K562 (cell line): ENCODE measurements around the gene GET4. TPM values are rescaled to one million over a fixed set of nuclear protein-coding genes. Genes with fewer than 3 reads are reported as not detected.

Experiments used
- ATAC-seq: fragments of 200-7000 bp; cut with Tn5 transposase; 3 replicates; pipeline ENCODE4 v1.9.1; 2020; ENCODE audit warnings: moderate library complexity
- BruUV-seq: library from RNA; stranded (reverse); fragments of 400-500 nt; replicated peaks from 2 replicates; lab custom pipeline; 2021; lab: Mats Ljungman, UMichigan
- CTCF ChIA-PET: fragments of 300-600 bp; formaldehyde crosslinking; extraction: SDS; loops from one replicate; lab custom pipeline; 2021; ENCODE audit warnings: low intra/inter-chr PET ratio; lab: Yijun Ruan, JAX
- POLR2A ChIA-PET: fragments of 300-600, 350-650 bp; sonication (Branson Sonifier 250); formaldehyde crosslinking; extraction: SDS; loops from one replicate; lab custom pipeline; 2021; ENCODE audit warnings: antibody characterized with exemption, inconsistent platforms; lab: Yijun Ruan, JAX
- DNase-seq, 4 experiments: peaks; one replicate each; pipeline versions ENCODE4 v3.0.0 to v3.0.0-alpha.2; 2011 to 2018; ENCODE audit warnings: low spot score in 3 of 4, mixed read lengths in 3 of 4; ENCODE audit errors: extremely low read depth in 1 of 4
- FAIRE-seq: peaks from 2 replicates; lab custom pipeline; 2011; peaks lifted over from hg19 to GRCh38; lab: Jason Lieb, UNC
- H2AFZ ChIP-seq: 2 replicates; pipeline ENCODE4 v1.6.0; 2011; ENCODE audit warnings: low read depth, low read length, control low read depth, inconsistent platforms
- H3K27ac ChIP-seq: fragments of 200-600 bp; 3 replicates; pipeline ENCODE4 v1.8.0; 2011; ENCODE audit warnings: low read depth, mild to moderate bottlenecking, control low read depth, inconsistent platforms, low read length, moderate library complexity, mixed read lengths; ENCODE audit errors: extremely low read depth
- H3K27me3 ChIP-seq, 2 experiments: fragments of 300-600 bp in 1 of 2; 2 replicates in 1 of 2; 3 replicates in 1 of 2; pipeline versions ENCODE4 v1.6.0 to v1.8.0; 2011; ENCODE audit warnings: inconsistent platforms in 2 of 2, low read length in 2 of 2, mild to moderate bottlenecking in 1 of 2, mixed read lengths in 1 of 2, moderate library complexity in 1 of 2; ENCODE audit not compliant: control insufficient read depth in 2 of 2, insufficient read depth in 2 of 2
- H3K36me3 ChIP-seq: fragments of 300-600 bp; 3 replicates; pipeline ENCODE4 v1.8.0; 2011; ENCODE audit warnings: mild to moderate bottlenecking, low read length, inconsistent platforms; ENCODE audit not compliant: control insufficient read depth, insufficient read depth
- H3K4me1 ChIP-seq, 2 experiments: fragments of 200-600 bp in 1 of 2; replicated peaks in 1 of 2; 2 replicates in 1 of 2; 3 replicates in 1 of 2; pipeline versions ENCODE4 v1.5.1 to v1.8.0; 2011; ENCODE audit warnings: inconsistent platforms in 2 of 2, low read length in 2 of 2, mild to moderate bottlenecking in 1 of 2, mixed read lengths in 1 of 2, moderate library complexity in 1 of 2; ENCODE audit not compliant: control insufficient read depth in 2 of 2, insufficient read depth in 2 of 2
- H3K4me2 ChIP-seq: 2 replicates; pipeline ENCODE4 v1.6.1; 2011; ENCODE audit warnings: low read length, control low read depth, inconsistent platforms, mixed read lengths; ENCODE audit not compliant: insufficient read depth
- H3K4me3 ChIP-seq: fragments of 200-600 bp; sonication (generic), shearing (Covaris generic); 2 replicates; pipeline ENCODE4 v1.5.1; 2016; ENCODE audit warnings: control low read depth, inconsistent platforms
- H3K79me2 ChIP-seq: fragments of 200-600 bp; 3 replicates; pipeline ENCODE4 v1.8.0; 2011; ENCODE audit warnings: low read length, inconsistent platforms; ENCODE audit not compliant: control insufficient read depth, insufficient read depth
- H3K9ac ChIP-seq, 2 experiments: 2 replicates each; pipeline versions ENCODE4 v1.6.0 to v1.6.1; 2011; ENCODE audit warnings: low read depth in 2 of 2, low read length in 2 of 2, control low read depth in 1 of 2, inconsistent platforms in 1 of 2, mild to moderate bottlenecking in 1 of 2, mixed read lengths in 1 of 2; ENCODE audit not compliant: insufficient read depth in 1 of 2
- H3K9me1 ChIP-seq: one replicate; pipeline ENCODE4 v1.6.0; 2011; ENCODE audit warnings: inconsistent platforms, mild to moderate bottlenecking, low read length, moderate library complexity; ENCODE audit not compliant: control insufficient read depth, insufficient read depth
- H3K9me3 ChIP-seq: replicated peaks from 2 replicates; pipeline ENCODE4 v1.5.1; 2011; ENCODE audit warnings: low read depth, low read length, inconsistent platforms; ENCODE audit not compliant: control insufficient read depth, insufficient read depth
- H4K20me1 ChIP-seq: replicated peaks from 2 replicates; pipeline ENCODE4 v1.6.1; 2011; ENCODE audit warnings: low read length, inconsistent platforms, mixed read lengths; ENCODE audit not compliant: control insufficient read depth, insufficient read depth
- ARID3A ChIP-seq: IDR thresholded peaks from 2 replicates; pipeline ENCODE4 v1.6.1; 2012; ENCODE audit warnings: low read depth, low read length, improper control_type of control experiment, borderline replicate concordance
- CEBPB ChIP-seq: fragments of 450-650 bp; IDR thresholded peaks from 2 replicates; pipeline ENCODE4 v1.6.1; 2016; ENCODE audit warnings: missing genetic modification characterization, missing compliant biosample characterization
- CHCHD3 ChIP-seq: fragments of 250-450 bp; sonication (Bioruptor Pico); IDR thresholded peaks from 2 replicates; pipeline ENCODE4 v2.1.2; 2022; ENCODE audit warnings: mild to moderate bottlenecking
- CLOCK ChIP-seq: fragments of 250-450 bp; sonication (Bioruptor Pico); IDR thresholded peaks from 2 replicates; pipeline ENCODE4 v1.4.0; 2020; ENCODE audit warnings: mild to moderate bottlenecking, moderate library complexity, borderline replicate concordance
- ELF4 ChIP-seq: fragments of 450-650 bp; formaldehyde crosslinking; IDR thresholded peaks from 2 replicates; pipeline ENCODE4 v1.4.0; 2022; ENCODE audit warnings: missing genetic modification characterization
- HIVEP1 ChIP-seq: fragments of 250-450 bp; sonication (Bioruptor Pico); IDR thresholded peaks from 2 replicates; pipeline ENCODE4 v1.4.0; 2020; ENCODE audit warnings: mild to moderate bottlenecking
- JUND ChIP-seq, 2 experiments: IDR thresholded peaks; 2 replicates in 1 of 2; 3 replicates in 1 of 2; pipeline ENCODE4 v1.6.1; 2011; ENCODE audit warnings: borderline replicate concordance in 2 of 2, low read depth in 2 of 2, low read length in 2 of 2, improper control_type of control experiment in 1 of 2, missing biosample characterization in 1 of 2, missing genetic modification characterization in 1 of 2, missing genetic modification reagents in 1 of 2
- NFE2 ChIP-seq: IDR thresholded peaks from 2 replicates; pipeline ENCODE4 v1.6.1; 2014; ENCODE audit warnings: antibody characterized with exemption, low read depth
- RBBP5 ChIP-seq: fragments of 200-600 bp; sonication (generic); IDR thresholded peaks from 2 replicates; pipeline ENCODE4 v1.6.1; 2012; ENCODE audit warnings: borderline replicate concordance, mild to moderate bottlenecking, low read length, control low read depth, inconsistent platforms; ENCODE audit not compliant: insufficient read depth, poor library complexity, severe bottlenecking
- SNRNP70 ChIP-seq: fragments of 200-400 bp; formaldehyde crosslinking; optimal IDR thresholded peaks from 2 replicates; pipeline ENCODE3; 2017; ENCODE audit warnings: low read depth, low read length
- TGIF2 ChIP-seq: sonication (generic); formaldehyde crosslinking; IDR thresholded peaks from 2 replicates; pipeline ENCODE4 v1.8.1; 2022; ENCODE audit warnings: mild to moderate bottlenecking, missing genetic modification reagents, moderate library complexity
- THRB ChIP-seq: fragments of 450-650 bp; formaldehyde crosslinking; conservative IDR thresholded peaks from 2 replicates; pipeline ENCODE4 v1.4.0; 2022; ENCODE audit warnings: mild to moderate bottlenecking, missing genetic modification characterization
- ZNF589 ChIP-seq: fragments of 200-800 bp; sonication (Bioruptor generic); IDR thresholded peaks from 2 replicates; pipeline ENCODE4 v1.6.1; 2016; ENCODE audit warnings: low read depth, missing genetic modification characterization, missing compliant biosample characterization
- ZNF717 ChIP-seq: fragments of 250-450 bp; sonication (Bioruptor Pico); IDR thresholded peaks from 2 replicates; pipeline ENCODE4 v1.5.0; 2021
- WGBS: fragments of 100-300 bp; shearing (Covaris generic); methylation state at CpG from one replicate; pipeline ENCODE4 v1.1.6; 2016; ENCODE audit warnings: low coverage, mixed read lengths; ENCODE audit not compliant: insufficient coverage; ENCODE audit errors: missing lambda C conversion rate; 5-methylcytosine and 5-hydroxymethylcytosine counted together
- in situ Hi-C: fragments of 300-500 bp; cut with MboI; formaldehyde crosslinking; loops from 4 replicates; pipeline ENCODE4 v1.15.0; 2018; ENCODE audit warnings: inconsistent platforms, mixed read lengths
- intact Hi-C: fragments of 100-400 bp; cut with micrococcal nuclease; formaldehyde crosslinking; loops from 2 replicates; pipeline ENCODE4 v1.14.2; 2022
- polyA plus RNA-seq, 8 experiments: library from polyadenylated mRNA; depleted of rRNA in 4 of 8; stranded (reverse) in 5 of 8; unstranded in 3 of 8; fragments of >200 nt; fragmentation: Nextera tagmentation in 2 of 8; fragmentation: Illumina TruSeq in 1 of 8; extraction: Ambion mirVana in 2 of 8; extraction: Trizol in 1 of 8; gene quantifications; 2 replicates each; pipeline versions ENCODE4 v1.2.1 to v1.2.3, GENCODE V29; 2011 to 2014; ENCODE audit warnings: inconsistent platforms in 1 of 8, missing spikeins in 1 of 8
- total RNA-seq, 7 experiments: library from RNA; depleted of rRNA in 6 of 7; stranded (reverse); fragments of >200 nt in 6 of 7; fragmentation: Illumina TruSeq in 2 of 7; extraction: Trizol in 2 of 7; gene quantifications; 2 replicates each; pipeline versions ENCODE4 v1.2.1 to v1.2.3, GENCODE V29; 2011 to 2021; ENCODE audit warnings: low replicate concordance in 1 of 7

The GET4 gene
- total and polyA plus RNA-seq, 9 of the 15 experiments (the other 6 are each of a cell fraction or from before 2014, with no cell fraction given), result 0.99 to 122 (median 40.4) TPM

DNA sequence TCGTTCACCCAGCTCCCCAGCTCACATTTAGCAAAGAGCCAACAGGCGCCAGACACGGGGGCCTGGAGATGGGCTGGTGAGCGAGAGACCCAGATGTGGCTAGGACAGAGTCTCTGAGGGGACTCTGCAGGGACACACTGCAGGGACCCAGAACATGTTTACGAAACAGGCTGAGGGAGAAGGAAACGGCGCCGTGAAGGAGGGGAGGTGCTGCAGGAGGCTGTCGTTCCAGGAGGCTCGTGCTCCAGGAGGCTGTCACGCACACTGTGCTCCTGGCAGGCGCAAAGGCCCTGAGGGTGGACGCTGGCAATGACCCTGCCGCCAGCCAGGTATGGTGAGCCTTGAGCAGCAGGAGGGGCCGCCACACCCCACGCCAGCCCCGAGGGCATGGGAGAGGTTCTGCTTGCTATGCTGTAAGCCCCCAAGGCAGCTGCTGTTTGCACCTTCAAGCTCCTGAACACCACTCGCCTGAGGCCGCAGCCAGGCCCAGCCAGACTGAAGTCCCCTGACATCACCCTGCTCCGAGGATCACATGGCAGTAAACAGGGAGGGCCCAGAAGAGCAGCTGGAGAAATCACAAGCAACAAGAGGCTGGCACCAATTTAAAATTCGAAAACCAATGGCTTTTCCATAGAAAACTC, 50.8 kb downstream of the GET4 start (continued):
- no peak for TF ChIP-seq ARID3A
- TF ChIP-seq SNRNP70, result no peak
- TF ChIP-seq ZNF717, result no peak
- TF ChIP-seq TGIF2, result no peak
- TF ChIP-seq JUND (IDR thresholded peaks at IDR 0.05; ENCODE audit: borderline replicate concordance, low read depth, low read length), result no peak
- TF ChIP-seq JUND (tag; IDR thresholded peaks at IDR 0.05; ENCODE audit: borderline replicate concordance, low read depth, low read length), result no peak

- intact Hi-C loops, result no loop called here
- CTCF ChIA-PET, result no interaction called here
- no TSS peak for BruUV-seq
- TF ChIP-seq CEBPB (no peak), HIVEP1 (CRISPR knock-in tag) (no peak), ZNF589 (CRISPR knock-in tag) (no peak), NFE2 (no peak), CHCHD3 (CRISPR knock-in tag) (no peak), ELF4 (CRISPR knock-in tag) (no peak), THRB (CRISPR knock-in tag) (no peak), RBBP5 (no peak), CLOCK (CRISPR knock-in tag) (no peak)
These were observed 53.0 kb downstream of the GET4 start for GRCh38 chr7:929311-929711.

More at GRCh38 chr7:929311-929711, 53.0 kb downstream of the GET4 start:
- ATAC-seq (no peak), FAIRE-seq (no peak), DNase-seq (no peak)
- POLR2A ChIA-PET, result no interaction called here
- Histone ChIP-seq H3K9me3 (no peaks in the 10 kb centered on the region), H3K4me2 (no peak overlapping the region), H3K27ac (no peak overlapping the region), H3K4me3 (no peak overlapping the region), H4K20me1 (0 out of 2 replicates have a peak, but pooled peaks cover 4% of the 10 kb centered on the region), H3K9me1 (no peaks in the 10 kb centered on the region), H3K27me3 (peaks cover 2 to 45% of the 10 kb centered on the region in 2 experiments; a peak in 3 of 5 replicates), H2AFZ (no peak overlapping the region), H3K4me1 (peaks cover 0 to 31% of the 10 kb centered on the region in 2 experiments; a peak in 4 of 5 replicates), H3K36me3 (no peaks in the 10 kb centered on the region), H3K79me2 (no peaks in the 10 kb centered on the region), H3K9ac (no peak overlapping the region)
- in situ Hi-C loops, result no loop called here
- WGBS, result 51% methylated on average over 13 of the region's 14 CpGs
